DND-41 (cell line): ENCODE measurements around the gene ELMO3.

Source experiments
- ATAC-seq: fragments of 200-7000 bp; cut with Tn5 transposase; 3 replicates; pipeline ENCODE4 v1.9.1; 2021; ENCODE audit warnings: low read depth; ENCODE audit not compliant: insufficient read depth
- DNase-seq: peaks from one replicate; pipeline ENCODE4 v3.0.0-alpha.2; 2020
- H2AFZ ChIP-seq: 2 replicates; pipeline ENCODE4 v1.6.0; 2012; ENCODE audit warnings: low read depth, low read length
- H3K27ac ChIP-seq: 2 replicates; pipeline ENCODE4 v1.5.1; 2012; ENCODE audit warnings: low read length, inconsistent platforms
- H3K27me3 ChIP-seq: fragments of 200-600 bp; sonication (generic); 2 replicates; pipeline ENCODE4 v1.6.0; 2012; ENCODE audit warnings: low read length, mild to moderate bottlenecking, inconsistent platforms; ENCODE audit not compliant: insufficient read depth, poor library complexity
- H3K36me3 ChIP-seq: 2 replicates; pipeline ENCODE4 v1.5.1; 2012; ENCODE audit warnings: low read length, inconsistent platforms; ENCODE audit not compliant: insufficient read depth
- H3K4me1 ChIP-seq: 2 replicates; pipeline ENCODE4 v1.5.1; 2012; ENCODE audit warnings: mild to moderate bottlenecking, low read length; ENCODE audit not compliant: insufficient read depth
- H3K4me2 ChIP-seq: 2 replicates; pipeline ENCODE4 v1.6.0; 2012; ENCODE audit warnings: mild to moderate bottlenecking, moderate library complexity, low read length, inconsistent platforms; ENCODE audit not compliant: insufficient read depth
- H3K4me3 ChIP-seq, 2 experiments: fragments of 200-600 bp in 1 of 2; shearing (Covaris generic) in 1 of 2; 2 replicates each; pipeline ENCODE4 v1.5.1; 2012 to 2016; ENCODE audit warnings: inconsistent platforms in 2 of 2, low read length in 2 of 2, mild to moderate bottlenecking in 2 of 2, low read depth in 1 of 2, moderate library complexity in 1 of 2
- H3K79me2 ChIP-seq: 2 replicates; pipeline ENCODE4 v1.6.0; 2012; ENCODE audit warnings: low read length, inconsistent platforms; ENCODE audit not compliant: insufficient read depth
- H3K9ac ChIP-seq: 2 replicates; pipeline ENCODE4 v1.6.0; 2012; ENCODE audit warnings: low read depth, mild to moderate bottlenecking, inconsistent platforms, low read length, moderate library complexity
- H3K9me3 ChIP-seq: 2 replicates; pipeline ENCODE4 v1.5.1; 2012; ENCODE audit warnings: low read length, moderate library complexity, mild to moderate bottlenecking, inconsistent platforms; ENCODE audit not compliant: insufficient read depth, severe bottlenecking
- H4K20me1 ChIP-seq: 2 replicates; pipeline ENCODE4 v1.6.0; 2012; ENCODE audit warnings: low read length; ENCODE audit not compliant: insufficient read depth
- CTCF ChIP-seq: IDR thresholded peaks from 2 replicates; pipeline ENCODE4 v1.5.1; 2012; ENCODE audit warnings: borderline replicate concordance, low read length, moderate library complexity, mild to moderate bottlenecking; ENCODE audit not compliant: poor library complexity, severe bottlenecking; ENCODE audit errors: extremely low read depth
- EZH2 ChIP-seq: IDR thresholded peaks from 3 replicates; pipeline ENCODE4 v1.6.1; 2012; ENCODE audit warnings: borderline replicate concordance, low read depth, mild to moderate bottlenecking, moderate library complexity, low read length, inconsistent platforms; ENCODE audit not compliant: severe bottlenecking

Gene ELMO3

DNA sequence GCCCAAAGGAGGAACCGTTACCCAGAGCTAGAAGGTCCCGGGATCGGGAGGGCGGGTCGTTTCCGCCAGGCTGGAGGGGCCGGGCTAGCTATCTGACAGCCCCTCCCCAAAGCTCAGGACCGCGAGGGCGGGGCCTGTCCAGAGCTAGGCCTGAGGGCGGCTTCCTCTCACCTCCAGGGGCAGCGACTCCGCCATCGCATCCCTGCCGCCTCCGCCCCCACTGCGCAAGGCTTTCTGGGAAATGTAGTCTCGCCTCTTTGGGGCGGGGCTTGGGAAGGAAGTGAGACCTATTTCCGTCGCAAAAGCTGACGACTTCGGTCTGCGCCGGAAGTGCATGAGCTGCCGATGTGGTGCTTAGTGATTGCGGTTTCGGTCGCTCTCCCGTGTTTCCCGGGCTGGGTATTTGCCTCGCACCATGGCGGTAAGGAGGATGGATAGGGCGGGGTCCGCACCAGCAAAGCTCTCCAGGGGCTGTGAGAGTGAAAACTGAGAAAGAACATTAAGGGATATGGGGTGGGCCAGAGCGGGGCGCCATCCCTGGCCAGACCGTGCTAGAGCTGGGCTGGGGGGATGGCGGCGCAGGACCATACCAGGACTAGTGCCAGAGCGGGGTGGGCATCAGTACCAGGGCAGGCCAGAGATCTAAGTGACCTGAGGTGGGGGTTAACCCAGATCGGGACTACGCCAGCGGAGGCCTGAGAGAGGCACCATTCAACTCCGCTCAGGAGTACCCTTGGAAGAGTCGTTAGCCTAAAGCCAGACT lies 28.1 kb downstream of the ELMO3 start, which contains the start of gene TMEM208:
Gene TMEM208, plus strand, starts transcription at position 327 of the 763 bp plus-strand sequence. Its CDS starts 89 bp downstream, at position 416.
- Histone ChIP-seq H3K4me3 (peak within 1 kb of the TSS; percentile 77 to 89), H3K36me3 (peaks cover 48% of the 10 kb centered on the region), H3K9me3 (no peaks in the 10 kb centered on the region), H4K20me1 (peaks cover 22% of the 10 kb centered on the region; the same call in 1 of the 2 replicates), H2AFZ (peak within 1 kb of the TSS; percentile 93), H3K79me2 (peaks cover 28% of the 10 kb centered on the region), H3K4me2 (peak within 1 kb of the TSS; percentile 98), H3K4me1 (peaks cover 33% of the 10 kb centered on the region), H3K27ac (peak within 1 kb of the TSS; percentile 81), H3K9ac (peak within 1 kb of the TSS; percentile 78), H3K27me3 (no peaks in the 10 kb centered on the region)
- peak; percentile 98 for DNase-seq
- peak; percentile 46 for TF ChIP-seq CTCF
- no peak for TF ChIP-seq EZH2
- peak; percentile 92 for ATAC-seq

DNA sequence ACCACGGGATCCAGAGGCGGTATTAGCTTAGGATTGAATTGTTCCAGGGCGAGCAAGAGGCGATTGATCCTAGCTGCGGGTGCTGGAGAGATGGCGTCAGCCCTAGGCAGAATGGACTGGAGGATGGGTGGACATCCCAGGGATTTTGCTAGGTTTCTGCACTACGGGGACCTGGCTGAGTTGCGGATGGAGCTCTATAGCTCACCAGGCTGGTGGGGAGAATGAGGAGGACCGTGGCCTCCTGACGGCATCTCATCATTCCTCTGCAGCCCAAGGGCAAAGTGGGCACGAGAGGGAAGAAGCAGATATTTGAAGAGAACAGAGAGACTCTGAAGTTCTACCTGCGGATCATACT lies 28.6 kb downstream of the ELMO3 start:
- Histone ChIP-seq H4K20me1 (peaks cover 22% of the 10 kb centered on the region; the same call in 1 of the 2 replicates), H3K9me3 (no peaks in the 10 kb centered on the region), H3K27me3 (no peaks in the 10 kb centered on the region), H3K4me2 (peak overlapping the region; percentile 98), H3K27ac (peak overlapping the region; percentile 81), H3K9ac (peak overlapping the region; percentile 78), H3K79me2 (peaks cover 28% of the 10 kb centered on the region), H3K4me3 (peak overlapping the region; percentile 77 to 89), H2AFZ (peak overlapping the region; percentile 93), H3K4me1 (peaks cover 33% of the 10 kb centered on the region), H3K36me3 (peaks cover 49% of the 10 kb centered on the region)
- no peak for DNase-seq
- ATAC-seq = no peak
- TF ChIP-seq CTCF = no peak
- TF ChIP-seq EZH2 = no peak

DNA sequence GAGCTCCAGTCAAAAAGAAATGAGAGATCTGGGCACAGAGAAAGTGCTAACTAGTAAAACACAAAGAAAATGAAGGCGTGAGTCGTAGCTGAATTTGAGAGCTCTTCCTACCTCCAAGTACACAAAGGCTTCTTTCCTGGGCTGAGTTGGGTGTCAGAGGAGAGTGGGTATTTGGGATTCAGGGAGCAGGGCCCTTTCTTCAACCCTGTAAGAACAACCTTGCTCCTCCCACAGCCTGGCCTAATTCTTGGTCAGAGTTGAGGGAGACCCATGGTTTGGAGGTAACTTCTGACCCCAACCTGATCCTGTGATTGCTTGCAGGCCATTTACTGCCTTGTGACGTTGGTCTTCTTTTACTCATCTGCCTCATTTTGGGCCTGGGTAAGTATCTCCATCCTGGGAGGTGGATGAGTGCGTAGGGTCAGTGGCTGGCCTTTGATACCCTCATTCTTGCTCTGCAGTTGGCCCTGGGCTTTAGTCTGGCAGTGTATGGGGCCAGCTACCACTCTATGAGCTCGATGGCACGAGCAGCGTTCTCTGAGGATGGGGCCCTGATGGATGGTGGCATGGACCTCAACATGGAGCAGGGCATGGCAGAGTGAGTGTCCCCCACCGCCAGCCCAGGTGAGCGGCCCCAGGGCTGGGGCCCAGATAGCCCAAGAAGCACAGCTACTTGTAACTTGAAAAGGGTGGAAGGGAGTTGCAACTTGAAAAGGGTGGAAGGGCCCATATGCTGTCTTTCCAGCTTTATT lies 29.3 kb downstream of the ELMO3 start:
- Histone ChIP-seq H3K4me3 (peak overlapping the region; percentile 77 to 89; a peak in 3 of 4 replicates), H3K9me3 (no peaks in the 10 kb centered on the region), H3K4me2 (peak overlapping the region; percentile 98), H3K9ac (peak overlapping the region; percentile 78), H3K27me3 (no peaks in the 10 kb centered on the region), H3K36me3 (peaks cover 51% of the 10 kb centered on the region), H3K27ac (0 out of 2 replicates have a peak overlapping the region, but pooled peaks have one; percentile 81), H2AFZ (no peak overlapping the region), H3K4me1 (peaks cover 33% of the 10 kb centered on the region), H4K20me1 (peaks cover 22% of the 10 kb centered on the region; the same call in 1 of the 2 replicates), H3K79me2 (peaks cover 28% of the 10 kb centered on the region)
- DNase-seq (no peak), ATAC-seq (no peak)
- TF ChIP-seq CTCF = no peak
- no peak for TF ChIP-seq EZH2
